Measurements from ENCODE around the gene ASS1.

Gene ASS1

DNA sequence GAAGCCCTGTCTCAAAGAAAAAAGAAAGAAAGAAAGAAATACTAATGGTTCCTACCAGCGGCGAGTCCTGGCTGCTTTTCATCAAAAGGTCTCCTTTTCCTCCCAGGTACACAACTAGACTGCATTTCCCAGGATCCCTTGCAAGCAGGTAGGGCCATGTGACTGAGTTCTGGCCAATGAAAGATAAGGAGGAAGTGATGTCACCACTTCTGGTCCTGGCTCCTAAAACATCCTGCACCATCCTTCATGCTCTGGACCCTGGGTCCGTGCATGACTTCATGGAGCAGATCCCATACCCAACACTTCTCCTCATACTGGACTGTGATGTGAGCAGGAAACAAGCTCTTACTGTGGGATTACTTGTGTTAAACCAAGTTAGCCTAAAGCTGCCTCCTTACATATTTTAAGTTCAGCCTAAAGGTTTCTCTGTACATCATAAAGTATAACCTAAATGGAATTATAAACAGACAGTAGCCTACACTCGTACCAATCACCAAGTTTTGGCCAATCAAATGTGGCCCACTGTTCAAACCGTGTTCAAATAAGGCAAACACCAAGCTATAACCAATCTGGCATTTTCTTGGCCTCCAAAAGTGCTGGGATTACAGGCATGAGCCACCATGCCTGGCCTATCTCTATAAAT is 104.5 kb downstream of the ASS1 start (continued):
- no peak for TF ChIP-seq ZNF433 (tag by site-specific recombination; IDR thresholded peaks at IDR 0.05; ENCODE audit: low read depth)
- TF ChIP-seq ZNF639 (tag by site-specific recombination; IDR thresholded peaks at IDR 0.05) = no peak
- no peak for TF ChIP-seq ZNF707 (tag by site-specific recombination; IDR thresholded peaks at IDR 0.05)
- no peak for TF ChIP-seq ZNF645 (tag by site-specific recombination; IDR thresholded peaks at IDR 0.05)
- TF ChIP-seq, protein P1, sequence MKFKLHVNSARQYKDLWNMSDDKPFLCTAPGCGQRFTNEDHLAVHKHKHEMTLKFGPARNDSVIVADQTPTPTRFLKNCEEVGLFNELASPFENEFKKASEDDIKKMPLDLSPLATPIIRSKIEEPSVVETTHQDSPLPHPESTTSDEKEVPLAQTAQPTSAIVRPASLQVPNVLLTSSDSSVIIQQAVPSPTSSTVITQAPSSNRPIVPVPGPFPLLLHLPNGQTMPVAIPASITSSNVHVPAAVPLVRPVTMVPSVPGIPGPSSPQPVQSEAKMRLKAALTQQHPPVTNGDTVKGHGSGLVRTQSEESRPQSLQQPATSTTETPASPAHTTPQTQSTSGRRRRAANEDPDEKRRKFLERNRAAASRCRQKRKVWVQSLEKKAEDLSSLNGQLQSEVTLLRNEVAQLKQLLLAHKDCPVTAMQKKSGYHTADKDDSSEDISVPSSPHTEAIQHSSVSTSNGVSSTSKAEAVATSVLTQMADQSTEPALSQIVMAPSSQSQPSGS (tag by site-specific recombination; IDR thresholded peaks at IDR 0.05; ENCODE audit: low read depth) = peak; percentile 78
- TF ChIP-seq ZNF335 (tag by site-specific recombination; conservative IDR thresholded peaks at IDR 0.05) = peak; percentile 35; the same call in 1 of the 2 replicates
- no peak for TF ChIP-seq ZNF549 (tag by site-specific recombination; IDR thresholded peaks at IDR 0.05)
- TF ChIP-seq ZNF629 (tag by site-specific recombination; IDR thresholded peaks at IDR 0.05) = no peak
- no peak for TF ChIP-seq ZNF426 (tag by site-specific recombination; IDR thresholded peaks at IDR 0.05)
- peak; percentile 76 for TF ChIP-seq SETDB1 (IDR thresholded peaks at IDR 0.05; ENCODE audit: insufficient read length, low read length)
- no peak for TF ChIP-seq ZNF514 (tag by site-specific recombination; IDR thresholded peaks at IDR 0.05)
